HG03521 (cell line): ENCODE measurements around the gene GNB2.
A peak's percentile ranks its signal among the peaks of the same experiment; 100 is the strongest.
"Not testable (repeated sequence)": the region's sequence is repeated elsewhere in the genome, so short reads cannot be mapped to it uniquely, and the experiment has no call there.

Experiments used
- ATAC-seq: cut with Tn5 transposase; IDR thresholded peaks from one replicate; pipeline ENCODE4 v1.9.1; 2021; ENCODE audit warnings: mild to moderate bottlenecking, moderate library complexity; ENCODE audit not compliant: unreplicated experiment

The GNB2 gene

DNA sequence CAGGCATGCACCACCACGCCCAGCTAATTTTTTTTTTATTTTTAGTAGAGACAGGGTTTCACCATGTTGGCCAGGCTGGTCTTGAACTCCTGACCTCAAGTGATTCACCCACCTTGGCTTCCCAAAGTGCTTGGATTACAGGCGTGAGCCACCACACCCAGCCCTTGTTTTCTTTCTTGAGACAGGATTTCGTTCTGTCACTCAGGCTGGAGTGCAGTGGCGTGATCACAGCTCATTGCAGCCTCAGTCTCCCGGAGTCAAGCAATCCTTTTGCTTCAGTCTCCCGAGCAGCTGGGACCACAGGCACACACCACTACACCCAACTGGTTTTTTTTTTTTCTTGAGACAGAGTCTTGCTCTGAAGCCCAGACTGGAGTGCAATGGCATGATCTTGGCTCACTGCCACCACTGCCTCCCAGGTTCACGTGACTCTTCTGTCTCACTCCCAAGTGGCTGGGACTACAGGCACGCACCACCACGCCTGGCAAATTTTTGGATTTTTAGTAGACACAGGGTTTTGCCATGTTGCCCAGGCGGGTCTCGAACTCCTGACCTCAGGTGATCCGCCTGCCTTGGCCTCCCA lies 11.3 kb upstream of the GNB2 start:
- ATAC-seq: not testable (repeated sequence)

DNA sequence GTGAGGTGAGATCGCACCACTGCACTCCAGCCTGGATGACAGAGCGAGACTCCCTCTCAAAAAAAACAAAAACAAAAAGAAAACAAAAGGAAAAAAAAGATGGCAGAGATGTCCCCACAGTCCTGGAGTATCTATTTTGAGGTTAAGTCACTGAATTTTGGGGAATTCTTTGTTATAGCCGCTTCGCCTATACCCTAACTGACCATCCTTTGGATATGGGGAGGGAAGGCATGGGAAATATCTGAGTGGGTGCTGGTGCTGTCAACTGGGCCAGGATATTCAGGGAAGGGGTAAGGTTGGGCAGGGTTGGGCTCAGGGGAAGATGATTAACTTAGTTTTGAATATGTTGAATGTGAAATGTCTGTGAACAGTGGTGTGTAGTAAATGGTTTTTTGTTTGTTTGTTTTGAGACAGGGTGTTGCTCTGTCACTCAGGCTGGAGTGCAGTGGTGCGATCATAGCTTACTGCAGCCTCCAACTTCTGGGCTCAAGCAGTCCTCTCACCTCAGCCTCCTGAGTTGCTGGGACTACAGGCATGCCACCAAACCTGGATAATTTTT lies 8.3 kb upstream of the GNB2 start:
- no peak for ATAC-seq

DNA sequence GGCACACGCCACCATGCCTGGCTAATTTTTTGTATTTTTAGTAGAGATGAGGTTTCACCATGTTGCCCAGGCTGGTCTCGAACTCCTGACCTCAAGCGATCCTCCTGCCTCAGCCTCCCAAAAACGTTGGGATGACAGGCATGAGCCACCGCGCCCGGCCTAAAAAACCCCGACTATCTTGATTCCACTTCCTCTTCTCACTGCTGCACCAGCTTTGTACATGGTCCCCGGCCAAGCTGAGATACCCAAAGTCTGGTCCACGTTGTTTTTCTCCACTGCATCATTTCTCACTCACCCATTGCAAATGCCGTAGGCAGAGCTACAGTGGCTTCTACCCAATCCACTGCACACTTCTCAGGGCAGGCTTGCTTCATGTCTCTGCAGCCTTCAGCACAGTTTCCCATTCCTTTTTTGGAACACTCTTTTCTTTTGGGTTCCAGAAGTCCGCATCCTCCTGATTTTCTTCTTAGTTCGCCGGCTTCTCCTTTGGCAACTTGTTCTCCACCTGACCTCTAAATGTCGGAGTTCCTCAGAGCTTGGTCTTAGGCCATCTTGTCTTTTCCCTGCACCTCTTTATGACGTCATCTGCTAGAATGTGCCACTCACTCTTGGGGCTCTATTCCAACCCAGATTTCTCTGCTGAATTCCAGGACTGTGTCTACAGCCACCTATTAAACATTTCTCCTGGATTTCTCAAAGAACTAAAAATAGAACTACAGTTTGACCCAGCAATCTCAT lies 6.0 kb upstream of the GNB2 start:
- no peak for ATAC-seq

DNA sequence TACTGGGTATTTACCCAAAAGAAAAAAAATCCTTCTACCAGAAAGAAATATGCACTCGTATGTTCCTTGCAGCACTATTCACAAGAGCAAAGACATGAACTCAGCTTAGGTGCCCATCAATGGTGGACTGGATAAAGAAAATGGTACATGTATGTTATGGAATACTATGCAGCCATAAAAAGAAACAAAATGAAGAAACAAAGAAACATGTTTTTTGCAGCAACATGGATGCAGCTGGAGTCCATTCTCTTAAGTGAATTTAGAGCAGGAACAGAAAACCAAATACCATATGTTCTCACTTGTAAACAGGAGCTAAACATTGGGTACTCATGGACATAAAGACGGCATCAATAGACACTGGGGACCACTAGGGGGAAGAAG lies 5.5 kb upstream of the GNB2 start:
- ATAC-seq: no peak

DNA sequence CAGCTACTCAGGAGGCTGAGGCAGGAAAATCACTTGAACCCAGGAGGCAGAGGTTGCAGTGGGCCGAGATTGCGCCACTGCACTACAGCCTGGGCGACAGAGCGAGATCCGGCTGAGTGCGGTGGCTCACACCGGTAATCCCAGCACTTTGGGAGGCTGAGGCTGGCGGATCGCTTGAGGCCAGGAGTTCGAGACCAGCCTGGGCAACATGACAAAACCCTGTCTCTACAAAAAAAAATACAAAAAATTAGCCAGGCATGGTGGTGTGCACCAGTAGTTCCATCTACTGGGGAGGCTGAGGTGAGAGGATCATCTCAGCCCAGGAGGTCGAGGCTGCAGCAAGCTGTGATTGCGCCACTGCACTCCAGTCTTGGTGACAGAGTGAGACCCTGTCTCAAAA lies 4.4 kb upstream of the GNB2 start:
- not testable (repeated sequence) for ATAC-seq

DNA sequence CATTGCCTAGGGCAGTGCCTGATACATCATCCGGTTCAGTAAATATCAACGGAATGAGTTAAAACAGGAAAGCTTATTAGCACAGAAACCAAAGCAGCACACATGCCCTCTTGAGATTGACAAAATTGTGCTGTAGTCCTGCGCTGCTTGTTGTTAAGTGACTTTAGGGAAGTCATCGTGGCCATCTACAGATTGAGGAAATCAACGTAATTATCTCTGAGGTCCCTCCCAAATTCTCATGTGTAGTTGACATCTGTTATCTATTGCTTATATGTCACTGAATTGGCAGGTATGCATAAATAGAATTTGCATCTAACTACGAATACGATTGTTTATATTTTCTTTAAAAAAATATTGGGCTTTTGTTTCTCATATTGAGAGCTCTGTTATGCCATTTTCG lies 3.5 kb upstream of the GNB2 start:
- no peak for ATAC-seq

DNA sequence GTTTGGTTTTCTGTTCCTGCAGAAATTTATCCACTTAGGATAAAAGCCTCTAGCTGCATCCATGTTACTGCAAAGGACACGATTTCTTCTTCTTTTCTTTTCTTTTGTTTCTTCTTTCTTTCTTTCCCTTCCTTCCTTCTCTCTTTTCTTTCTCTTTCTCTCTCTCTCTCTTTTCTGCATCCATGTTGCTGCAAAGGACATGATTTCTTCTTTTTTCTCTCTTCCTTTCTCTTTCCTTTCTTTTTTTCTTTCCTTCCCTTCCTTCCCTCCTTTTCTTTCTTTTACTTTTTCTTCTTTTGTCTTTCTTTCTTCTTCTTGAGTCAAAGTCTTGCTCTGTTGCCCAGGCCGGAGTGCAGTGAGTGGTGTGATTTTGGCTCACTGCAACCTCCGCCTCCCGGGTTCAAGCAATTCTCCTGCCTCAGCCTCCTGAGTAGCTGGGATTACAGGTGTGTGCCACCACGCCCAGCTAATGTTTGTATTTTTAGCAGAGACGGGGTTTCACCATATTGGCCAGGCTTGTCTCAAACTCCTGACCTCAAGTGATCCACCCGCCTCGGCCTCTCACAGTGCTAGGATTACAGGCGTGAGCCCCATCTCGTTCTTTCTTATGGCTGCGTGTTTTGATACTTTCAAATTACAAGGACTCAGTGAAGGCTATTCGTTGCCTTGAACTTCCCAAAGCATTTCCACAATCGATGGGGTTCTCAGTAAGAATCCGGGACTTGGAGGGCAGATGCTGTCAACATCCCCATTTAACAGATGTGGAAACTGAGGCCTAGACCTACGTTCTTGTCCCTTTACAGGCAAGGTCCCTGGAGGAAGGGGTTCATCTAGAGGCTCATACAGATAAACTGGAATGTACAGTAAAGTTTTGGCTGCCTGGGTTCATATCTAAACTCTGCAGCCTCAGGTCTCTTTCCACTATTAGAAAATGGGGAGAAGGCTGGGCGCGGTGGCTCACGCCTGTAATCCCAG lies 1.9 kb upstream of the GNB2 start:
- ATAC-seq: no peak

DNA sequence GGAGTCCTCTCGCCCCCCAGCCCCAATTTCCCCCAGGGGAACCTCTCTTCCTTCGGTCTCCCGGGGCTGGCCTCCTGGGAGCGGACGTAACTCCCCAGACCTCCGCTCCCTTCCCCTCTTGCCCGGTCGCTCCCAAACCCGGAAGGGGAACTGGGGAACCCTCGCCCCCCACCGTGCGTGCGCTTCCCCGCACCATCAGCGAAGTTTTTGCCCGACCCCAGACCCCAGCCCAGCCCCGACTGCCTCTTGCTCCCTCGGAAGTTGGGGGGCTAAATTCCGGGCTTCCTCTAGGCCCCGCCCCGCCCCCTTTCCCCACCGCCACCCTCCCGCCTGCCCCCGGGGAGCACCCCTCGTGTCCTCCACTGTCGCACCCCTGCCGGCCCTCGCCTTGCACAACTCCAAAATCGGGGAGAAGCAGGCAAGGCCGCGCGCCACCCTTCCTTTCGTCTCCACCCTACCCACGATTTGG lies 436 bp downstream of the GNB2 start:
- ATAC-seq: peak; percentile 5

DNA sequence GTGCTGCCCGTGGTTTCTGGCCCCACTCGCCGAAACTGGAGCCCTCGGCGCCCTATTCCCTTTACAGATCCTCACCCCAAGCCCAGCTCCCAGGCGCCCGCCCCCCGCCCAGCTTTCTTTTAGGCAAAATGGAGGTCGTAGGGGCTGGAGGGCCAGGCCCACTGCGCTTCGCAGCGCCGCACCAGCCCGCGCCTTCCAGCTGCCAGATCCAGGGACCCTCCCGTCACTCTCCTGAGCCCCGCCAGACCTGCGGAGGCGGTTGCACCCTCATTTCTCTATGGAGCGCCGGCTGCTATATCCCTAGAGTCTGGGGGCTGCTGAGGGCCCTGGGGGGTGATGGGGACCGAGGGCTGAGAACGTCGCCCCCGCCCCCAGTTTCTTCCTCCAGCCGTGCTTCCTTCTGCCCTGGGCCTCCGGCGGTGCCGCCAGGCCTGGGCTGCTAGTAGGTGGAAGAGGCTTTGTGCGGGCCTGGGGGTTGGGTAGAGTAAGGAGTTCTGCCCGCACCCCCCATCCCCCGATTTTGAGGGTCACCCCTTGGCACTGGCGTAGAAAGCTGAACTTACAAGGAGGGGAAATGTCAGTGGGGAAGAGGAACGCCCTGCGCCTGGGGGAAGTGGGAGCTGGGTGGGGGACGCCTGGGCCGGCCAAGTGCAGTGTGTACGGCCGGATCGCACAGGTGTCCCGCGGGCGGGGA lies 1.0 kb downstream of the GNB2 start:
- no peak for ATAC-seq

DNA sequence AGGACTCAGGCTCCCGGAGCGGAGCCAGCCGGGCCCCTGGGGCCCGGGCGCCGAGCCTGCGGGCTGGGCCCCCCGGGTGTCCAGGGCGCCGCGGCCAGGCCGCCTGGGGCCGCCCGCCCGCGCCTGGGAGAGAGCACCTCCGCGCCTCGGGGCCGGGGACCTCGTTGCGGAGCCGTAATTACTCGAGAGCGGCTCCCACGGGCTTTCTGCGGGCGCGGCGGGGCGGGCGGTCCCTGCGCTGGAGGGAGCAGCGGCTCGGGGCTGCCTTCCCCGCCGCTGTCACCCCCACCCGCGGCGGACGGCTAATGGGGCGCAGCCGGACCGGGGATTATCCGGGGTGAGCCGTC lies 1.5 kb downstream of the GNB2 start:
- ATAC-seq: no peak

DNA sequence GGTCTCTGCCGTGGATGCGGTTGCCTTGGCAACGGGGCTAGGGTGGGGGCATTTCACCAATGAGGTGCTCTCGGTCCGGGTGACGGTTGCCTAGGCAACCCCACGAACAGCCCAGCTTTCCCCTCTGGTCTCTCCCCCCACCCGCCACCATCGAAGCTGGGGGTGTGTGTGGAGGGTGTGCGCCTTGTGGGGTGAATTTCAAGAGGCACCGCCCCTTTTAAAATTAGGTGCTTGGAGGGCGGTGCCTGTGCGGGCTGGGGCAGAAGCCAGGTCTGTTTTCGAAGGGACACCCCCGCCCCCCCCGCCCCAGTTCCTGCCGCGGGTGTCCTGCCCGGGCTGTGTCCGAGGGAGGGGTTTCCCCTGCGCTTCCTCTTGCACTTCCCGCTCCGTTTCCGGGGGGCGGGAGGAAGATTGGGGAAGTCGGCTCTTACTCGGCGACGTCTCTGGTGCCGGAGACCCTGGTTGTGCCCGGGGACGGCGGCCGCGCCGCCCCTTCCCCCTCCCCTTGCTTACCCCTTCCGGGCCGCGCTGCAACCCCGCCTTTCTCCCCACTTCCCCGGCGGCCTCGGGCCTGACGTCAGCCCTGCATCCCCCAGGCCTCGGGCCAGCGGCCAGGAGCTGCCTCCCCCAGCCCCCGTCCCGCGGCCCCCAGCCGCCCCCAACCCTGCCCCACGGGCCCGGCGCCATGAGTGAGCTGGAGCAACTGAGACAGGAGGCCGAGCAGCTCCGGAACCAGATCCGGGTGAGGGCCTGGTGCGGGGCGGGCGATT lies 2.2 kb downstream of the GNB2 start:
- ATAC-seq: peak; percentile 17

DNA sequence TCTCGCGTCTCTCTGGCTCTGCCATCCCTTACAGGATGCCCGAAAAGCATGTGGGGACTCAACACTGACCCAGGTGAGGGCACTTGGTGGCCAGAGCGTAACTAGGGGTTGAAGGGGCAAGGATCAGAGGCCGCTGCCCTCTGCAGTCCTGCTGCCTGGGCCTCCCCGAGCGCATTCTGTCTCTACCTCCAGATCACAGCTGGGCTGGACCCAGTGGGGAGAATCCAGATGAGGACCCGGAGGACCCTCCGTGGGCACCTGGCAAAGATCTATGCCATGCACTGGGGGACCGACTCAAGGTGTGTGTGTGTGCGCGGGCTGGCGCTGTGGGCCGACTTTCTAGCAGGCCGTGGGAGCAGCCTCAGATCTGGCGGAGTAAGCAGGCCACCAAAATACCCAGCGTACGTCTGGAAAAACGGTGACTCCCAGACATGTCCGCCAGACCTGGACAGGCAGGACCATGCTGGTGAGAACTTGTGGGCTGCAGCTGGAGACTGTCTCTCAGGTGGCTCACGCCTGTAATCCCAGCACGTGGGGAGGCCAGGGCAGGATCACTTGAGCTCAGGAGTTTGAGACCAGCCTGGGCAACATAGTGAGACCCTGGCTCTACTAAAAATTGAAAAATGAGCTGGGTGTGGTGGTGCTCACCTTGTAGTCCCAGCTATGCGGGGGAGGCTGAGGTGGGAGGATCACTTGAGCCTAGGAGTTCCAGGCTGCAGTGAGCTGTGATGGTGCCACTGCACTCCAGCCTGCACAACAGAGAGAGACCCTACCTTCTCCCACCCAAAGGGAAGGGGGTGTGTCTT lies 3.2 kb downstream of the GNB2 start:
- no peak for ATAC-seq

DNA sequence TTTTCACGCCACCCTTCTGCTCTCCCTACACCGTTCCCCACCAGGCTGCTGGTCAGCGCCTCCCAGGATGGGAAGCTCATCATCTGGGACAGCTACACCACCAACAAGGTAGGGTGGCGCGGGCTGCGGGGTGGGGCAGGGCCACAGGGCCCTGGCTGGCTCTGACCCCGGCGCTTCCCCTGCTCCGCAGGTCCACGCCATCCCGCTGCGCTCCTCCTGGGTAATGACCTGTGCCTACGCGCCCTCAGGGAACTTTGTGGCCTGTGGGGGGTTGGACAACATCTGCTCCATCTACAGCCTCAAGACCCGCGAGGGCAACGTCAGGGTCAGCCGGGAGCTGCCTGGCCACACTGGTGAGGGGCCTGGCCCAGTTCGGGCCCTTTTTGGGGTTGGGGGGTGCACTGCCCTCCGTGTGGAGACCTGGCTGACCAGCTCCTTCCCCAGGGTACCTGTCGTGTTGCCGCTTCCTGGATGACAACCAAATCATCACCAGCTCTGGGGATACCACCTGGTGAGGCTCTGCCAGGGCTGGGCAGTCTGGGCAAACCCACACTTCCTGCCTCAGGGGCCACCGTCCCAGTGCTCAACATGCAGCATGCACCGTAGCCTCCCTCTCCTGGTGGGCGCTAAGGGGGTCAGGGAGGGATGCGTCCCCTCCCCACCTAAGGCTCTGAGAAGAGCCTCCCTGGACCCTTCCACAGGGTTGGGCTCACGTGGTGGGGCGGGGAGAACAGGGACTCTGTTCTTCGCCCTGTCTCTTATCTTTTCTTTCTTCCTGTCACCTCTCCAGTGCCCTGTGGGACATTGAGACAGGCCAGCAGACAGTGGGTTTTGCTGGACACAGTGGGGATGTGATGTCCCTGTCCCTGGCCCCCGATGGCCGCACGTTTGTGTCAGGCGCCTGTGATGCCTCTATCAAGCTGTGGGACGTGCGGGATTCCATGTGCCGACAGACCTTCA lies 4.0 kb downstream of the GNB2 start:
- no peak for ATAC-seq

DNA sequence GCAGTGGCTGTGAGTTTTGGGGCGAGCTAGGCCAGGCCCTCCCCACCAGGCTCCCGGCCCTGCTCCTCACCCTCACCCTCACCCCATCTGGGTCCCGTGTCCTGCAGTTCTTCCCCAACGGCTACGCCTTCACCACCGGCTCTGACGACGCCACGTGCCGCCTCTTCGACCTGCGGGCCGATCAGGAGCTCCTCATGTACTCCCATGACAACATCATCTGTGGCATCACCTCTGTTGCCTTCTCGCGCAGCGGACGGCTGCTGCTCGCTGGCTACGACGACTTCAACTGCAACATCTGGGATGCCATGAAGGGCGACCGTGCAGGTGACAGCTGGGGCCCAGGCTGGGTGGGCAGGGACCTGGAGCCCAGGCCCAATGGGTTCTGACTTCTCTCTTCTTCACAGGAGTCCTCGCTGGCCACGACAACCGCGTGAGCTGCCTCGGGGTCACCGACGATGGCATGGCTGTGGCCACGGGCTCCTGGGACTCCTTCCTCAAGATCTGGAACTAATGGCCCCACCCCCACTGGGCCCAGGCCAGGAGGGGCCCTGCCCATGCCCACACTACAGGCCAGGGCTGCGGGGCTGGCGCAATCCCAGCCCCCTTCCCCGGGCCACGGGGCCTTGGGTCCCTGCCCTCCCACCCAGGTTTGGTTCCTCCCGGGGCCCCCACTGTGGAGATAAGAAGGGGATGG lies 4.9 kb downstream of the GNB2 start:
- ATAC-seq: no peak

DNA sequence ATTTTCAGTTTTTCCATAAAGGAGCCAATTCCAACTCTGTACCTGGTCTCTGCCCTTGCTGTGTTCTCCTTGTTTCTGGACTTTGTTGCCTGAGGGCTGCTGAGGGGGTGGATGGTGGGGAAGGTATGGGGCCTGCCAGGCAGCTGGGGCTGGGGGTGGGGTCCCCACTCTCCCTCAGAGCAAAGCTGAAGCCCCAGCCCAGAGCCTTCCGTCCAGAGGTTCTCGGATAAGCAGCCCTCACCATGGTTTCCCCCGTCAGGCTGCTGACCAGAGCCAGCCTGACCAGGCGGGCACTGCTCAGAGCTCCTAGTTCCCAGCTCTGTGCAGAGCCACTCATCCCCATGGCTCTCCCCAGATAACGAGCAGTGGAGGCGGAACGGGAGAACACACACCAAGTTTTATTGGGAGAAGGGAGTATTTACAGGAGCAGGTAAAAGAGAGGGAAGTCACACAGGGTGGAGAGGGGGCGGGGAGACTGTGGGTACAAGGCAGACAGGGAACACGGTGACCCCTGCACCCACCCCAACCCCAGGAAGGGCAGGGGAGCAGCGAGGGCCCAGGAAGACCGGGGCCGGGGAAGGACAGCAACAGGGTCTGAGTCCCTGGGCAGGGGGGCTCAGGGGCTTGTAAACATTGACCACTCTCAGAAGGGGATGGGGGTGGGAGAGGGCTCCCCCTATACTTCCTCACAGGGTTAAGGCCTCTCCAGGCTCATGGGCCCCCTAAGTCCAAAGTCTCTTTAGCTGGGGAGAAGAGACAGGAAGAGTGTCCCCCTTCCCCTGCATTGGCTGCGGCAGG lies 5.8 kb downstream of the GNB2 start:
- no peak for ATAC-seq

DNA sequence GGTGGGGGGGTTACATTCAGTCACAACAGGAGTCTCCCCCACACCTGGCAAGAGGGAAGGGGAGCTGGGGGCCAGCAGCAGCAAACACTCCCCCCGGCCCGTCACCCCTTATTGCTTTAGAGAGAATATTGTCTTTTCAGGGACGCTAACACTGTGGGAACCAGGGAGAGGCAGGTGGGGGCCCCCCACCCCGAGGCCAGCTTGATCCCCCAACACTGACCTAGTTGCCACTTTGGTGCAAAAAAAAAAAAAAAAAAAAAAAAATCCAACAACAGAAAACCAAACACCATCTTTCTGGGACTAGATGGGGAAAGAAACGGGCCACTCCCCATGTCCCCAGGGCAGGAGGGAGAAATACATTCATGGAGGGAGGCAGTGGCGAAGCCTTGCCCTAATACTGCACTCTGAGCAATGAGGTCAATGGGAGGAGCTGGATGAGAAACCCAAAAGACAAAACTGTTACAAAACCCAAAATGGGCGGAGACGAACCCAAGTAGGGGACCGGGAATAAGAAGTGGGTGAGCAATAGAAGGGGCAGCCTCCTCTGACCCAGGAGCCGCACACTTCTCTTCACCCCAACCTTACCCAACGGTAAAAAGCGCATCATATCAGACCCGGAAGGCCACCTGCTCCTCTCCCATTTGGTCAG lies 6.5 kb downstream of the GNB2 start:
- ATAC-seq: no peak
